Memory B cell (primary cell): Measurements from ENCODE around the gene TNNT1.
"Not testable (repeated sequence)": the region's sequence is repeated elsewhere in the genome, so short reads cannot be mapped to it uniquely, and the experiment has no call there.

Source experiments
- ATAC-seq: fragments of 150-1000 bp; cut with Tn5 transposase; 2 replicates; pipeline ENCODE4 v1.10.0; 2021; ENCODE audit warnings: low read depth, mild to moderate bottlenecking, moderate library complexity
- DNase-seq, 2 donors: peaks; one replicate each; pipeline ENCODE4 v3.0.0; 2022; ENCODE audit warnings: low spot score in 2 of 2
- H3K27ac Mint-ChIP-seq: one replicate; pipeline ENCODE4 v1.8.0; 2022; ENCODE audit warnings: mild to moderate bottlenecking, moderate library complexity, mixed read lengths
- H3K27me3 Mint-ChIP-seq: one replicate; pipeline ENCODE4 v1.8.0; 2022; ENCODE audit warnings: mixed read lengths
- H3K36me3 Mint-ChIP-seq: one replicate; pipeline ENCODE4 v1.8.0; 2022; ENCODE audit warnings: mild to moderate bottlenecking, mixed read lengths
- H3K4me1 Mint-ChIP-seq: one replicate; pipeline ENCODE4 v1.8.0; 2022; ENCODE audit warnings: mixed read lengths
- H3K4me3 Mint-ChIP-seq: one replicate; pipeline ENCODE4 v1.8.0; 2022; ENCODE audit warnings: mild to moderate bottlenecking, moderate library complexity, mixed read lengths
- H3K9me3 Mint-ChIP-seq: one replicate; pipeline ENCODE4 v1.8.0; 2022; ENCODE audit warnings: mixed read lengths

TNNT1 gene

GRCh38 chr19:55116232-55116858 lies 32.7 kb downstream of the TNNT1 start:
- H3K36me3 Mint-ChIP-seq, result no peaks in the 10 kb centered on the region
- DNase-seq (no peak), ATAC-seq (no peak)
- peak overlapping the region; percentile 90 for H3K4me3 Mint-ChIP-seq
- no peaks in the 10 kb centered on the region for H3K27me3 Mint-ChIP-seq
- H3K27ac Mint-ChIP-seq, result peak overlapping the region; percentile 90
- peaks cover 36% of the 10 kb centered on the region for H3K4me1 Mint-ChIP-seq
- H3K9me3 Mint-ChIP-seq, result peaks cover 1% of the 10 kb centered on the region

DNA sequence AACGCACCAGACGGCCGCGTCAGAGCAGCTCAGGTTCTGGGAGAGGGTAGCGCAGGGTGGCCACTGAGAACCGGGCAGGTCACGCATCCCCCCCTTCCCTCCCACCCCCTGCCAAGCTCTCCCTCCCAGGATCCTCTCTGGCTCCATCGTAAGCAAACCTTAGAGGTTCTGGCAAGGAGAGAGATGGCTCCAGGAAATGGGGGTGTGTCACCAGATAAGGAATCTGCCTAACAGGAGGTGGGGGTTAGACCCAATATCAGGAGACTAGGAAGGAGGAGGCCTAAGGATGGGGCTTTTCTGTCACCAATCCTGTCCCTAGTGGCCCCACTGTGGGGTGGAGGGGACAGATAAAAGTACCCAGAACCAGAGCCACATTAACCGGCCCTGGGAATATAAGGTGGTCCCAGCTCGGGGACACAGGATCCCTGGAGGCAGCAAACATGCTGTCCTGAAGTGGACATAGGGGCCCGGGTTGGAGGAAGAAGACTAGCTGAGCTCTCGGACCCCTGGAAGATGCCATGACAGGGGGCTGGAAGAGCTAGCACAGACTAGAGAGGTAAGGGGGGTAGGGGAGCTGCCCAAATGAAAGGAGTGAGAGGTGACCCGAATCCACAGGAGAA lies 33.5 kb downstream of the TNNT1 start:
- peaks cover 33% of the 10 kb centered on the region for H3K4me1 Mint-ChIP-seq
- peaks cover 3% of the 10 kb centered on the region for H3K36me3 Mint-ChIP-seq
- H3K9me3 Mint-ChIP-seq, result peaks cover 1% of the 10 kb centered on the region
- H3K27me3 Mint-ChIP-seq, result no peaks in the 10 kb centered on the region
- DNase-seq (no peak), ATAC-seq (no peak)
- peak overlapping the region; percentile 90 for H3K27ac Mint-ChIP-seq
- H3K4me3 Mint-ChIP-seq, result peak overlapping the region; percentile 90

- peak overlapping the region; percentile 90 for H3K4me3 Mint-ChIP-seq
- DNase-seq (no peak), ATAC-seq (no peak)
- peaks cover 1% of the 10 kb centered on the region for H3K9me3 Mint-ChIP-seq
- no peaks in the 10 kb centered on the region for H3K27me3 Mint-ChIP-seq
- H3K27ac Mint-ChIP-seq, result no peak overlapping the region
- peaks cover 6% of the 10 kb centered on the region for H3K36me3 Mint-ChIP-seq
- H3K4me1 Mint-ChIP-seq, result peaks cover 33% of the 10 kb centered on the region
These were observed 34.4 kb downstream of the TNNT1 start for GRCh38 chr19:55114566-55115145.

DNA sequence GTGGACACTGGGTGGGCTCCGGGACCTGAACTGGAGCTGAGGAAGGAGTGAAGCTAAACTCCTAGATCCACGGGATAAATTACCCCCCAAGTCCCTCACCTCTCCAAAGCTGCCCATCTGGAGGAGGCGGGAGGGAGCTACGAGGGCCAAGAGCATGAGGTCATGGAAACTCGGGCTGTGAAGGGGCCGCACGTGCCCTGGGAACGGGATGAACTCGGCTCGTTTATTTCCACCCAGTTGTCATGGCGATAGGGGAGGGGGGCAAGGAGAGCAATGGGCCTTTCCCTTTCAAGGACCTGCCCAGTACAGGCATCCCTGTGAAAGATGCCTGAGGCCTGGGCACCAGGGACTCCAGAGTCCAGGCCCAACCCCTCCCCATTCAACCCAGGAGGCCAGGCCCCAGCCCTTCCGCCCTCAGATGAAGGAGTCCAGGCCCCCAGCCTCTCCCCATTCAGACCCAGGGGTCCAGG lies 35.4 kb downstream of the TNNT1 start:
- DNase-seq (no peak), ATAC-seq (no peak)
- H3K4me3 Mint-ChIP-seq, result no peak overlapping the region
- no peaks in the 10 kb centered on the region for H3K27me3 Mint-ChIP-seq
- H3K27ac Mint-ChIP-seq, result peak overlapping the region; percentile 71
- peaks cover 11% of the 10 kb centered on the region for H3K36me3 Mint-ChIP-seq
- H3K9me3 Mint-ChIP-seq, result no peaks in the 10 kb centered on the region
- H3K4me1 Mint-ChIP-seq, result peaks cover 33% of the 10 kb centered on the region

- no peak for DNase-seq
- Mint-ChIP-seq H3K36me3 (peaks cover 13% of the 10 kb centered on the region), H3K27me3 (no peaks in the 10 kb centered on the region), H3K4me3 (no peak overlapping the region), H3K9me3 (no peaks in the 10 kb centered on the region), H3K27ac (peak overlapping the region; percentile 71), H3K4me1 (peaks cover 33% of the 10 kb centered on the region)
- ATAC-seq, result no peak
These were observed 36.0 kb downstream of the TNNT1 start for GRCh38 chr19:55112777-55113569.

GRCh38 chr19:55112246-55112776 lies 36.7 kb downstream of the TNNT1 start:
- Mint-ChIP-seq H3K27me3 (no peaks in the 10 kb centered on the region), H3K9me3 (no peaks in the 10 kb centered on the region), H3K4me1 (peaks cover 29% of the 10 kb centered on the region), H3K4me3 (no peak overlapping the region), H3K36me3 (peaks cover 13% of the 10 kb centered on the region), H3K27ac (no peak overlapping the region)
- DNase-seq (no peak), ATAC-seq (no peak)

- DNase-seq (no peak), ATAC-seq (no peak)
- Mint-ChIP-seq H3K9me3 (no peaks in the 10 kb centered on the region), H3K4me1 (peaks cover 22% of the 10 kb centered on the region), H3K27ac (no peak overlapping the region), H3K4me3 (no peak overlapping the region), H3K36me3 (peaks cover 19% of the 10 kb centered on the region), H3K27me3 (no peaks in the 10 kb centered on the region)
These were observed 37.7 kb downstream of the TNNT1 start for GRCh38 chr19:55111238-55111831.

GRCh38 chr19:55109527-55110291 lies 39.3 kb downstream of the TNNT1 start:
- no peaks in the 10 kb centered on the region for H3K9me3 Mint-ChIP-seq
- no peaks in the 10 kb centered on the region for H3K27me3 Mint-ChIP-seq
- peaks cover 12% of the 10 kb centered on the region for H3K4me1 Mint-ChIP-seq
- DNase-seq, result no peak
- H3K27ac Mint-ChIP-seq, result no peak overlapping the region
- ATAC-seq, result no peak
- no peak overlapping the region for H3K4me3 Mint-ChIP-seq
- H3K36me3 Mint-ChIP-seq, result peaks cover 23% of the 10 kb centered on the region

DNA sequence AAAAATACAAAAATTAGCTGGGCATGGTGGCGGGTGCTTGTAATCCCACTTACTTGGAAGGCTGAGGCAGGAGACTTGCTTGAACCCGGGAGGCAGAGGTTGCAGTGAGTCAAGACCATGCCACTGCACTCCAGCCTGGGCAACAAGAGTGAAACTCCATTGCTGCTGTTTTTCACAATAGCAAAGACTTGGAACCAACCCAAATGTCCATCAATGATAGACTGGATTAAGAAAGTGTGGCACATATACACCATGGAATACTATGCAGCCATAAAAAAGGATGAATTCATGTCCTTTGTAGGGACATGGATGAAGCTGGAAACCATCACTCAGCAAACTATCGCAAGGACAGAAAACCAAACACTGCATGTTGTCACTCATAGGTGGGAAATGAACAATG lies 41.8 kb downstream of the TNNT1 start:
- H3K27ac Mint-ChIP-seq, ATAC-seq, H3K27me3 Mint-ChIP-seq, DNase-seq, H3K4me1 Mint-ChIP-seq, H3K9me3 Mint-ChIP-seq, H3K4me3 Mint-ChIP-seq: not testable (repeated sequence)
- H3K36me3 Mint-ChIP-seq, result peaks cover 33% of the 10 kb centered on the region

GRCh38 chr19:55106591-55106990 lies 42.4 kb downstream of the TNNT1 start:
- Mint-ChIP-seq H3K27me3 (no peaks in the 10 kb centered on the region), H3K4me3 (no peak overlapping the region), H3K36me3 (peaks cover 37% of the 10 kb centered on the region), H3K4me1 (peaks cover 4% of the 10 kb centered on the region), H3K27ac (no peak overlapping the region), H3K9me3 (no peaks in the 10 kb centered on the region)
- DNase-seq (no peak), ATAC-seq (no peak)

GRCh38 chr19:55105237-55105636 lies 43.8 kb downstream of the TNNT1 start:
- H3K4me3 Mint-ChIP-seq, result no peak overlapping the region
- no peaks in the 10 kb centered on the region for H3K27me3 Mint-ChIP-seq
- no peak for ATAC-seq
- DNase-seq, result no peak
- H3K9me3 Mint-ChIP-seq, result no peaks in the 10 kb centered on the region
- peaks cover 4% of the 10 kb centered on the region for H3K4me1 Mint-ChIP-seq
- peaks cover 36% of the 10 kb centered on the region for H3K36me3 Mint-ChIP-seq
- H3K27ac Mint-ChIP-seq, result no peak overlapping the region

DNA sequence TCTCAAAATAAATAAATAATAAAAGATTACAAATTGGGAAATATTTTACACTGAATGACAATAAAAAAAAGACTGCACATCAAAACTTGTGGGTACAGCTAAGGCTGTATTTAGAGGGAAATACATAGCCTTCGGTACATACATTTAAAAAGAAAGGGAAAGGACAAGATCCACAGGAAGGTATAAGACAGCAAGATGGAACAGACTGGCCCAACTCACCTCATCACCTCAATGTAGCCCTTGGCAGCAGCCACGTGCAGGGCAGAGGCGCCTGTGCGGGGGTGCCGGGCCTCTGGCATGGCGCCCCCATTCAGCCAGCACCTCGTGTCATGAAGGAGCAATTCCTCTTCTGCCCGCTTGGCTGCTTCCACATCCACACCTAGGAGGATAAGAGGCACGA lies 45.8 kb downstream of the TNNT1 start:
- DNase-seq (no peak), ATAC-seq (no peak)
- Mint-ChIP-seq H3K27ac (no peak overlapping the region), H3K4me1 (peaks cover 5% of the 10 kb centered on the region), H3K4me3 (no peak overlapping the region), H3K27me3 (no peaks in the 10 kb centered on the region), H3K9me3 (no peaks in the 10 kb centered on the region), H3K36me3 (peaks cover 26% of the 10 kb centered on the region)

DNA sequence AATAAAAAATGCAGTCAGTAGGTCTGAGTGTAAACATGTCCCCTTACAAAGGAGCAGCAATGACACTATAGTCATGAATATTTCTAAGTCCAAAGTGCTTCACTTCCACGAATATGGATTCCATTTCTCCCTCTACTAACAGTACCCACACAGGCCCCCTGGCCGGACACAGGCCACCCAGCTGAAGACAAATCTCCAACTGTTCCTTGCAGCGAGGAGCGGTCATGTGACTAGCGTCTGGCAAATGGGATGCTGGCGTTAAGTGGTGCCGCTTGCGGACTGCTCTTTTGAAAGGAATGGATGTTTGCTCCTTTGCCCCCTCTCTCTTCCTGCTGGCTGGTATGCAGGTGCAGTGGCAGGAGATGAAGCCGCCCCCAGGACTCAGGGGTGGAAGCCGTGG lies 47.7 kb downstream of the TNNT1 start:
- peaks cover 10% of the 10 kb centered on the region for H3K4me1 Mint-ChIP-seq
- peaks cover 32% of the 10 kb centered on the region for H3K36me3 Mint-ChIP-seq
- H3K4me3 Mint-ChIP-seq, result no peak overlapping the region
- DNase-seq (no peak), ATAC-seq (no peak)
- no peaks in the 10 kb centered on the region for H3K27me3 Mint-ChIP-seq
- H3K27ac Mint-ChIP-seq, result no peak overlapping the region
- H3K9me3 Mint-ChIP-seq, result no peaks in the 10 kb centered on the region
